Central memory CD4-positive, alpha-beta T cell (primary cell): Measurements from ENCODE around the gene SIK3.

Source experiments
- DNase-seq: peaks from one replicate; pipeline ENCODE4 v3.0.0; 2022

Gene SIK3

GRCh38 chr11:116928102-116928777 is 170.0 kb downstream of the SIK3 start:
- peak; percentile 59 for DNase-seq

GRCh38 chr11:116927163-116927974 is 170.9 kb downstream of the SIK3 start:
- DNase-seq: peak; percentile 53

- peak; percentile 24 for DNase-seq
Measured at GRCh38 chr11:116925050-116925449, 173.2 kb downstream of the SIK3 start.

GRCh38 chr11:116918925-116919655 is 179.1 kb downstream of the SIK3 start:
- no peak for DNase-seq

- DNase-seq: no peak
Measured at GRCh38 chr11:116917632-116918031, 180.6 kb downstream of the SIK3 start.

- DNase-seq: no peak
Measured at GRCh38 chr11:116916886-116917285, 181.3 kb downstream of the SIK3 start.

GRCh38 chr11:116916052-116916451 is 182.2 kb downstream of the SIK3 start:
- DNase-seq: no peak

- no peak for DNase-seq
Measured at GRCh38 chr11:116913000-116913399, 185.2 kb downstream of the SIK3 start.

GRCh38 chr11:116911976-116912734 is 186.1 kb downstream of the SIK3 start:
- DNase-seq: no peak

GRCh38 chr11:116910847-116911246 is 187.4 kb downstream of the SIK3 start:
- no peak for DNase-seq

GRCh38 chr11:116910378-116910777 is 187.8 kb downstream of the SIK3 start:
- no peak for DNase-seq

- no peak for DNase-seq
Measured at GRCh38 chr11:116909245-116909644, 189.0 kb downstream of the SIK3 start.

GRCh38 chr11:116906479-116906878 is 191.7 kb downstream of the SIK3 start:
- DNase-seq: no peak

GRCh38 chr11:116903090-116903489 is 195.1 kb downstream of the SIK3 start:
- DNase-seq: no peak

- DNase-seq: no peak
Measured at GRCh38 chr11:116901964-116902688, 196.1 kb downstream of the SIK3 start.

- no peak for DNase-seq
Measured at GRCh38 chr11:116901211-116901610, 197.0 kb downstream of the SIK3 start.

- DNase-seq: no peak
Measured at GRCh38 chr11:116896211-116896610, 202.0 kb downstream of the SIK3 start.

- no peak for DNase-seq
Measured at GRCh38 chr11:116895048-116895757, 203.0 kb downstream of the SIK3 start.

- DNase-seq: no peak
Measured at GRCh38 chr11:116893906-116894305, 204.3 kb downstream of the SIK3 start.

- no peak for DNase-seq
Measured at GRCh38 chr11:116893437-116893836, 204.8 kb downstream of the SIK3 start.

GRCh38 chr11:116892374-116892773 is 205.9 kb downstream of the SIK3 start:
- DNase-seq: no peak
